ENCODE results near the gene BABAM2.

DNA sequence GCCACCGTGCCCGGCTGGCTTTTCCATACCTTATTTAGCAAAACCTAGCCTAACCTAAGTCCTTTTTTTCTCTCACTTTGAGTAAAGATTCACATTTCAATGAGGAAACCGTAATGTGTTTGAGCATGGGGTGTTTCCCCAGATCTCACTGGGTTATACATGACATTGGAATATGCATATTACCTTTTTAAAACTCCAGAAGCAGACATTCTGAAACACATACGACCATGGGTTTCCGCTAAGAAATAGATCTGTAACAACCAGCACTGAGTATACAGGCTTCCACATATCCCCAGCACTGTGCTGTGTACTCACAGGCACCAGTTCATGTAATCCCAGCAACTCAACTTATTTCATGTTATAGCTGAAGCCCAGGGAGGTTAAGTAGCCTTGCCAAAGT is 461.1 kb downstream of the BABAM2 start:
- TF ChIP-seq, protein P1, sequence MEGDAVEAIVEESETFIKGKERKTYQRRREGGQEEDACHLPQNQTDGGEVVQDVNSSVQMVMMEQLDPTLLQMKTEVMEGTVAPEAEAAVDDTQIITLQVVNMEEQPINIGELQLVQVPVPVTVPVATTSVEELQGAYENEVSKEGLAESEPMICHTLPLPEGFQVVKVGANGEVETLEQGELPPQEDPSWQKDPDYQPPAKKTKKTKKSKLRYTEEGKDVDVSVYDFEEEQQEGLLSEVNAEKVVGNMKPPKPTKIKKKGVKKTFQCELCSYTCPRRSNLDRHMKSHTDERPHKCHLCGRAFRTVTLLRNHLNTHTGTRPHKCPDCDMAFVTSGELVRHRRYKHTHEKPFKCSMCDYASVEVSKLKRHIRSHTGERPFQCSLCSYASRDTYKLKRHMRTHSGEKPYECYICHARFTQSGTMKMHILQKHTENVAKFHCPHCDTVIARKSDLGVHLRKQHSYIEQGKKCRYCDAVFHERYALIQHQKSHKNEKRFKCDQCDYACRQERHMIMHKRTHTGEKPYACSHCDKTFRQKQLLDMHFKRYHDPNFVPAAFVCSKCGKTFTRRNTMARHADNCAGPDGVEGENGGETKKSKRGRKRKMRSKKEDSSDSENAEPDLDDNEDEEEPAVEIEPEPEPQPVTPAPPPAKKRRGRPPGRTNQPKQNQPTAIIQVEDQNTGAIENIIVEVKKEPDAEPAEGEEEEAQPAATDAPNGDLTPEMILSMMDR (IDR thresholded peaks at IDR 0.05): no peak
- TF ChIP-seq POLR2AphosphoS5 (IDR thresholded peaks at IDR 0.05; ENCODE audit: insufficient read depth in 1 of 2, low read depth in 1 of 2) (no peak), POLR2A (IDR thresholded peaks at IDR 0.05) (no peak)

All from vagina (tissue), 2 donors.